NCI-H2227 (cell line): ENCODE measurements around the gene GATA3.

Experiments
- DNase-seq: peaks from one replicate; lab custom pipeline; 2025; ENCODE audit not compliant: unreplicated experiment; lab: John Stamatoyannopoulos, UW

Gene GATA3

DNA sequence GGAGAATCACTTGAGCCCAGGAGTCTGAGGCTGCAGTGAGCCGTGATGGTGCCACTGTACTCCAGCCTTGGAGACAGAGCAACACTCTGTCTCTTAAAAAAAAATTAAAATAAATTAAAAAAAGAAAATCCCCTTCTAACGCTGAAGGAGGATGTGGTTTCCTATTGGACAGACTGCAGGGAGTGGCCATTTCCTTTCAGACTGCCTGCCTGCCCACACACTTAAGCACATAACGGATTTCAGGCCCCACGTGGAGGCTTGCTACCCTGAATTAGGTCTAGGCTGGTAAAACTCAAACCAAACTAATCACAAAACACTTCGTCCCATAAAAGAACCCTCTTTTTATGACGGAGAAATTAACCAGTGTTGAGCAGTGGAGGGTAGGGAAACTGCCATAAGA, 34.0 kb downstream of the GATA3 start:
- DNase-seq, result no peak

GRCh38 chr10:8092428-8092827, 37.9 kb downstream of the GATA3 start:
- DNase-seq, result no peak

GRCh38 chr10:8095959-8096358, 41.5 kb downstream of the GATA3 start:
- no peak for DNase-seq

DNA sequence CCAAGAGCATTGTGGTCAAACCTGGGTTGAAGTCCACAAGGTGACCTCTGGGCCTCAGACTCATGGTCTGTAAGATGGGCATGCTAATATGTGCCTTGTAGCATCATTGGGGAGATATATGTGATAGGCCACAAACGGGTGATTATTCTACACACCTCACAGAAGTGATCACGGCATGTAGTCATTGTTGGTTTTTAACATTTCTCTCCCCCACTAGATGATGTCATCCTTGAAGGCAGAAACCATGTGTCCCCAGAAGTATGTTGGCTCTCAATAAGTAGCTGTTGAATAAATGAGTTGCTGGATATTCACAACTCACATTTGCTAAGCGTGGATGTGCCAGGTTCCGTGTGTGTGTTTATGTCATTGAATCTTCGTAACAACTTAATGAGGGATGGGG, 42.4 kb downstream of the GATA3 start:
- DNase-seq, result no peak

- no peak for DNase-seq
Observed at GRCh38 chr10:8100366-8100765, 45.9 kb downstream of the GATA3 start.

DNA sequence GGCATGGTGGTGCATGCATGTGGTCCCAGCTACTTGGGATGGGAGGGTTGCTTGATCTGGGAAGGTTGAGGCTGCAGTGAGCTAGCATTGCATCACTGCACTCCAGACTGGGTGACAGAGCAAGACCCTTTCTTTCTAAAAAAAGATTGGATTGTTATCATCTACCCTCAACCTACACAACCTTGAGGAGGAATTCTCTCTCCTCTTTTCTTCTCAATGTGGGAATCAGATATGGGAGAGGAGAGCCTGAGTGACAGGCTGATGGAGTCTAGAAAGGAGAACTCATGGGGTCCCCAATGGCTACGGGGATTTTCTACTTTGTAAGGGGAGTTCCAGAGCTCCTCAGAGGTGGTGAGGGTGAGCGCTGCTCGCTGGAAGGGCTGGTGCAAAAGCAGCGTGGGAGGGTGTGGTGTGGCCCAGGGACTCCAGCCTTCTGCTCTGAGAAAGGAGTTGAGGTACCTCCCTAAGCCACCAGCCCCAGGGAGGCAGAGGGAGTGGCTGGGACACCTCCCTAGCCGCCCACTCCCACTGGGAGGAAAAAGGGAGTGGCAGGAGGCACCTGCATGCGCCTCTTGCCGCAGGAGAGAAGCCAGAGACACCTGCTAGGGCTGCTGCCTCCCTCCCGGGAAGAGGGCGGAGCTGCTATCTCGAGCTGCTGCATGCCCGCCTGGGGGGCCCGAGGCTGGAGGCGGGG, 48.4 kb downstream of the GATA3 start:
- DNase-seq, result no peak

DNA sequence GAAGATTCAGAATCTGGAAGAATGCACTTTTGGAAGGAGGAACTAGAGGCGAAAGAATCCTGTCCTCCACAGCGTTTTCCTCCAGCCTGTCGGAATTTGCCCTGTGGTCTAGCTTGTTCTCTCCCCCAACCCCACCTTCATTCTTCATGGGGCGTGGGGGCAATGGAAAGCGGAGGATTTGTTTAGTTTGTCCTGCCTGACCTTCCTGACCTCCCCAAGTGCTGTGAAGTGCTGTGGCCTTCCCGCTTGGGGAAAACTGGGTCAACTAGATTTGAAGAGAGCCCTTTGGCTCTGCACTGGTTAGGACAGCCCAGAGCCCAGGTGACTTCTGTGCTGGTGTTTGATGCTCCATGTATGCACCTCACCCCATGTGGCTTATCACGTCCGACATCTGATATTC, 49.1 kb downstream of the GATA3 start:
- DNase-seq, result no peak

- no peak for DNase-seq
Observed at GRCh38 chr10:8104005-8104404, 49.5 kb downstream of the GATA3 start.

DNA sequence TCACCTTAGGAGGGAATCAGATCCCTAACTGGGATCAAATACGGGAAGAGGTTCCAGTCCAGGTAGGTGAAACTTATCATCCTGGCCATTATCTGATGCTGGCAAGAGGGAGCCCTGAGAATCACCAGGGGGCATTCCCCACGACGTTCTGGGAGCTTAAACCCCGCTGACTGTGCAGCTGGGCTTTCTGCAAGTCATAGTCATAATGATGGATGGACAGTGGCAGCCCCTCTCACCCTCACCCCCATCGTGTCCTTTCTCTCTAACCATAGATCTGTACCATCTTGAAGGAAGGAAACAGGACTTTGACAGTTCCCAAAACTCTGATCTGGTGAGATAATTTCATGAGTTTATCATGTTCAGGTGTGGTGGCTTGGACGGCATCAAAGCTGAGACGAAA, 50.2 kb downstream of the GATA3 start:
- no peak for DNase-seq

GRCh38 chr10:8105932-8106331, 51.4 kb downstream of the GATA3 start:
- DNase-seq, result no peak

DNA sequence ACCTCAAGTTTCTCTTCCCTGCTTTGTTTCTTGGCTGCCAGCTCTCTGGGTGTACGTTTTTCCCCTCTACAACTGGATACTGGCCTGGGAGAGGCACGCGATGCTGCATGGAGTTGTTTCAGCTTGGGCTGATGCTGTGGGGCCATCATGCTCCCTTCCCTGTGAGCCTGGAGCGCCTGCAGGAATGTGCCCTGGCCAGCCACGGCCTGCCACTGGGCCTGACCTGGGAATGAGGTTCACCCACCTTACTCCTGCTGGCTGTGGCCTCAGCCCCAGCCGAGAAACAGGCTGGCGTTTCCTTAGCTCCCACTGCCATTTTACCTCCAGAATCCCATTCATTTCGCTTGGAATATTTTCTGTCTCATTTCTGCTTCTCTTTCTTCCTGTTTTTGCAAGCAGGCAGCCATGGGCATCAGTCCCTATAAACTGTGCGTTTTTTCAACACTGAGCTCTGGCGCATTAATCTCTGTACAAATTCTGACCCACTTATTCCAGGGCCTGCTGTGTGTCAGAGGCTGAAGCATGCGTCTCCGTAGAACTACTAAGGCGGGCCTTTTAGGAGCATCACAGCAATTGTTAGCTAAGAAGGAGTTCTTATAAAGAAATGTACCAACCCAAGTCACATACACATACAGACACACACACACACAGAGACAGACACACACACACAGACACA, 57.9 kb downstream of the GATA3 start:
- DNase-seq, result no peak

DNA sequence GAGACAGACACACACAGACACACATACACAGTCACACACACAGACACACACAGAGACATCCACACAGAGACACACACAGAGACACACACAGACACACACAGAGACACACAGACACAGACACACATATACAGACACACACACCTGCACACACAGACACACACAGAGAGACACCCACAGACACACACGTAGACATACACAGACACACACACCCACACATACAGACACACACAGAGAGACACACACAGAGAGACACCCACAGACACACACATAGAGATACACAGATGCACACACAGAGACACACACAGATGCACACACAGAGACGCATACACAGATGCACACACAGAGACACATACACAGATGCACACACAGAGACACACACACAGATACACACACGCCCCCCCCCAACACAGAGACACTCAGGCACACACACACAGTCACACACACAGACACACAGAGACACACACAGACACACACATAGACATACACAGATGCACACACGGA, 58.5 kb downstream of the GATA3 start:
- DNase-seq, result no peak

DNA sequence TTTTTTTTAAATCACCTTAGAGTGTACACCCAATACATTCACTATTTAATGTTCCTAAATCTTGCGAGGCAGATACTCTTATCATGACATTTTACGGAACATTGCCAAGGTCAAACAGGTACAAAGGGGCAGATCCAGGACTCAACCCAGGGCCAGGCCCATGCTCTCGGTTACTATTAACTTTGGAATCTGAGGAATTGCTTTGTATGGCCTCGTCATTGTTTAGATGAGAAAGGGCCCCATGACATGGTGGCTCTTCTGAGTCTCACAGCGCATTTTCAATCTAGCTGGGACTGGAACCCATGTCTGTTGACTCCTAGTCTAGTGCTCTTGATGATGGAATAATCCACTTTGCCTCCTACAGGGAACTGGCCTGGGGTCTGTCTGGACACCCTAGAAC, 59.1 kb downstream of the GATA3 start:
- no peak for DNase-seq

DNA sequence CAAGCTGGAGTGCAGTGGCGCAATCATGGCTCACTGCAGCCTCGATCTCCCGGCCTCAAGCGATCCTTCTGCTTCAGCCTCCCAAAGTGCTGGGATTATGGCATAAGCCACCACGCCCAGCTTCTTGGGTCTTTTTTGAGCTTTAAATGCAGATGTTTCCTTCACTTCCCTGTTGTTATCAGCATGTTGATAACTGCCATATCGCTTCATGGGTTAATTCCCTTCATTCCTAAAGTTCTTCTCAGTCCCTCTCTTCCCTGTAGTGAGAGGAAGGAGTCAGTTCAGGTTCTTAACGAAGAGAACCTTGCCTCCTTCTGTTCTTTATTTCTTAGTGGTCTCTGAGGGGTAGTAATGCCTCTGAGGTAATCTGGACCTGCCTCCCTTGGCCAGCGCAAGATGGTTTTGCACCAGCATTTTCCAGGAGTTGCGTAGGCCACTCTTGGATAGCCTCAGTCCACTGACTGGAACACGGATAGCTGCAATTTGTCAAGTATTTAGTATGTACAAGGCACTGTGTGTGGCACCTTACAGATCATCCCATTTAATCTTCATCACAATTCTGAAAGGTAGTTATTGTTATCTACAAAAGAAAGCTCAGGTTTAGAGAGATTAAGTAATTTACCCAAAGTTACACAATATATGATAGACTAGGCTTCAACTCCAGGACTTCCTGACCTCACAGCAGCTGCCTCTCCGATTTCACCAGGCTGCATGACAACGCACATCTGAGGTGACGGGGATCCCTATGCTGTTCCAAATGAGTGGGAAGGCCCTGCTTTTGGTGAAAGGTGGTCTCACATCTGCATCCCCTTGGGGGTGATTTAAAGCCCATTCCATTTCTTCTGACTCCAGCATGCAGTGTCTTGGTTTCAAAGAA, 60.5 kb downstream of the GATA3 start:
- DNase-seq, result no peak

DNA sequence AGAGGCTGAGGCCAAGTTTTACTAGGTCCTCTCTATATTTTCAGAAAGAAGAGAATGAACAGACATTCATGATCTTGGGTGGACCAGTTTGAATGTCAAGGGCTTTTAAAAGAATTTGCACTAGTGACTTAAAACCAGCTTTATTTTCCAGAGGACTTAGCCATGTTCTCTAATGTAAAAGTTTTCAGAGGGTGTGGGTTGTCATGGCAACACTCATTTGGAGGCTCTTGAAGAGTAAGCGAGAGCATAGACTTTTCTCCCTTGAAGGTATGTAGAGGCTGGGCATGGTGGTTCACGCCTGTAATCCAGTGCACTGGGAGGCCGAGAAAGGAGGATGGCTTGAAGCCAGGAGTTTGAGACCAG, 61.1 kb downstream of the GATA3 start:
- DNase-seq, result no peak

DNA sequence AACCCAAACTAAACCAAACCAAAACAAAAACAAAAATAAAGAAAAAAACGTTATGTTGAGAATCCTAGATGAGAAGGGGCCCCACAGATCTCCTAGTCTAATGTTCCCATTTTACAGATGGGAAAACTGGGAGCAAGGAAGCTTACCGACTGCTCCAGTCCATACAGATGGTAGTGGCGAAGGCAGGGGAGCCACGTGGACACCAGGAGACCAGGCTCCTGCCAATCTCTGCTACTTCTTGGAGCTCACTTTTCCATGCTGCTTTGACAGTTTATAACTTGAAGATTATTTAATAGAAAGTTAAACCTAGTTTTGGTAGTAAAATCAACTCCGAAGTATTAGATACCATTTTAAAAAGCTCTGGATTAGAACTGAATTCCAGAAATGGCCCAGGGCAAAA, 62.0 kb downstream of the GATA3 start:
- DNase-seq, result no peak

DNA sequence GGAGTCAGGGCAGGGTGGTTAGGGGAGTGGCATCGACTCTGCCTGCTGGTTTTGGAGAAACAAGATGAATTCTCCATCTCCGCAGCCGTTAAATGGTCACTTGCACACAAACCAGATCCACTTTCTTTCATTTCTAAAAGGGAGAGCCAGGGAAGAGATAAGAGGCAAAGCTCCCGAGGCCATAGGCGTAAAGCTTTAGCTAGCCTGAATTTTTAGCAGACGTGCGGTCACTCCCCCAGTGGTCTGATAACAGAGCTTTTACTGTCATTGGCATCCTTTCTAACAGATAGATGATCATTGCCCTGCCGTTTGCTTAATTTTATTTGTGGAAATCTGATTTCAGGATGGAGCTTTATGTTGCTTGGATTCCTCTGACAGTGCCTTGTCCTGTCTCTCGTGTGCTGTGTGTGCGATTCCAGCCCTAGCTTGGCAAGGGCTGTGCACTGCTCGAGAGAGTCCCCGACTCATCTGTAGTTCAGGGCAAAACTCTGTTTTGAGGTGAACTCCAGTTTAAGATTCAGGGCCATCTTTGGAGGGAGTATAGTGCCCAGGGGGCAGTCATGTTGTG, 62.5 kb downstream of the GATA3 start:
- no peak for DNase-seq

DNA sequence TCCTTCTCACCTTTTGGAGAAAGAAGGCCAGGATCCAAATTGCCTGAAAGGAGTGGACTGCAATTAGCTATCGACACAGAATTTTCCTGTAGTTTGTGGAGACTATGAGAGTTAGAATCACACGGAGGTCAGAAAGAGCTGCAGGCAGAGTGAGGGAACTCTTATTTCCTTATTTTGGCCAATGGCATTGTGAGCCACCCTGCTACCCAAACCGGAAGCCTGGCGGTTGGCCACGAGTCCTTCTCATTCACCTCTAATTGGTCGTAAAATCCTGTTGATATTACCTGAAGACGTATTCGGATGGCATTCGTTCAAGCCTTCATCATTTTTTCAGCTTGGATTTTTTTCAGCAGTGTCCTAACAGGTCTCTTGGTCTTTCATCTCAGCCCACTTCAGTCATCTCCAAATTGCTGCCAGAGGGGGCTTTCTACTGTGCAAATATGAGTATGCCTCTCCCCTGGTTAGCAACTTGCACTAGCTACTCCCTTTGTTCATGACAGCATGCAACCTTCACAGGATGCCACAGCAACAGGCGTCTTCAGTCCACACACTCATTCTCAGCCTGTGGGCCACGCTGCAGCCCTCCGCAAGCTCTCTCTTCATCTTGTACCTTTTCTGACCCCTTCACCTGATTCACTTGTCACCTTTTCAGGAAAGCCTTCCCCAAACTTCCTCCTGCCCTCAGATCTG, 66.9 kb downstream of the GATA3 start:
- no peak for DNase-seq

- DNase-seq, result no peak
Observed at GRCh38 chr10:8122611-8123369, 68.3 kb downstream of the GATA3 start.

GRCh38 chr10:8124436-8124835, 69.9 kb downstream of the GATA3 start:
- no peak for DNase-seq
